Stomach (tissue), 9 donors: ENCODE measurements around the gene FXYD4. TPM values are rescaled to one million over a fixed set of nuclear protein-coding genes. Genes with fewer than 3 reads are reported as not detected.
A peak's percentile ranks its signal among the peaks of the same experiment; 100 is the strongest.

Source experiments
- DNase-seq, 2 donors: peaks; one replicate each; pipeline versions ENCODE4 v3.0.0 to v3.0.0-alpha.2; 2013 to 2019
- H3K27ac ChIP-seq, 5 donors: fragments of 200-600 bp in 4 of 5; sonication (generic) in 4 of 5; one replicate each; pipeline ENCODE4 v1.5.1; 2013 to 2019; ENCODE audit warnings: mild to moderate bottlenecking in 1 of 5, moderate library complexity in 1 of 5
- H3K27me3 ChIP-seq, 3 donors: fragments of 200-600 bp; sonication (generic); one replicate each; pipeline ENCODE4 v1.5.1; 2017 to 2019; ENCODE audit warnings: mixed run types in 1 of 3
- H3K36me3 ChIP-seq, 4 donors: fragments of 200-600 bp; sonication (generic); 1 replicate in 3 of 4; 2 replicates in 1 of 4; pipeline ENCODE4 v1.5.1; 2016 to 2019
- H3K4me1 ChIP-seq, 4 donors: fragments of 200-600 bp; sonication (generic); one replicate each; pipeline ENCODE4 v1.5.1; 2016 to 2019
- H3K4me3 ChIP-seq, 4 donors: fragments of 200-600 bp; sonication (generic) in 3 of 4; one replicate each; pipeline ENCODE4 v1.5.1; 2016 to 2019; ENCODE audit warnings: mild to moderate bottlenecking in 1 of 4
- H3K9me3 ChIP-seq, 4 donors: fragments of 200-600 bp; sonication (generic); one replicate each; pipeline ENCODE4 v1.5.1; 2016 to 2019
- EP300 ChIP-seq: sonication (generic); formaldehyde crosslinking; IDR thresholded peaks from one replicate; pipeline ENCODE4 v1.6.1; 2017; ENCODE audit warnings: antibody characterized with exemption
- POLR2A ChIP-seq, 4 donors: fragments of 450-650 bp; IDR thresholded peaks; one replicate each; pipeline ENCODE4 v1.6.1; 2016; ENCODE audit warnings: antibody characterized with exemption in 4 of 4, control low read depth in 2 of 4, mild to moderate bottlenecking in 1 of 4, moderate library complexity in 1 of 4
- POLR2AphosphoS5 ChIP-seq, 3 donors: sonication (generic); formaldehyde crosslinking; IDR thresholded peaks; one replicate each; pipeline ENCODE4 v1.6.1; 2016; ENCODE audit warnings: antibody characterized with exemption in 3 of 3
- WGBS, 5 donors: extraction: QIAGEN DNeasy Blood & Tissue Kit in 3 of 5; methylation state at CpG; one replicate each; pipeline versions ENCODE4 v1.1.5 to v1.1.7; 2013 to 2018; 5-methylcytosine and 5-hydroxymethylcytosine counted together
- intact Hi-C: fragments of 100-400 bp; cut with DNase I; formaldehyde crosslinking; loops from one replicate; pipeline ENCODE4 v1.15.1; 2023; ENCODE audit warnings: low total_unique reads
- polyA plus RNA-seq, 3 donors: library from polyadenylated mRNA; stranded (reverse); fragments of 200-250 nt; gene quantifications; one replicate each; pipeline ENCODE4 v1.2.3, GENCODE V29; 2013
- total RNA-seq, 5 donors: library from RNA; depleted of rRNA; stranded (reverse); fragments of >200 nt; gene quantifications; one replicate each; pipeline versions ENCODE4 v1.1.0 to v1.2.3, GENCODE V29; 2014 to 2016
- TF ChIP-seq, protein P1 (sequence below), 7 experiments: fragments of 450-650 bp in 4 of 7; fragments of 200-600 bp in 3 of 7; sonication (generic) in 3 of 7; IDR thresholded peaks; one replicate each; pipeline ENCODE4 v1.5.1; 2016 to 2019; ENCODE audit warnings: antibody characterized with exemption in 7 of 7, control low read depth in 2 of 7, mild to moderate bottlenecking in 1 of 7
- donor health status: healthy with polysubstance abuse.
- donor health status: Bipolar disorder and iron deficiency.
- donor health status: healthy.

The FXYD4 gene
- total and polyA plus RNA-seq, 8 donors = 2.8 to 7.3 (median 6.0) TPM; not detected in 5

DNA sequence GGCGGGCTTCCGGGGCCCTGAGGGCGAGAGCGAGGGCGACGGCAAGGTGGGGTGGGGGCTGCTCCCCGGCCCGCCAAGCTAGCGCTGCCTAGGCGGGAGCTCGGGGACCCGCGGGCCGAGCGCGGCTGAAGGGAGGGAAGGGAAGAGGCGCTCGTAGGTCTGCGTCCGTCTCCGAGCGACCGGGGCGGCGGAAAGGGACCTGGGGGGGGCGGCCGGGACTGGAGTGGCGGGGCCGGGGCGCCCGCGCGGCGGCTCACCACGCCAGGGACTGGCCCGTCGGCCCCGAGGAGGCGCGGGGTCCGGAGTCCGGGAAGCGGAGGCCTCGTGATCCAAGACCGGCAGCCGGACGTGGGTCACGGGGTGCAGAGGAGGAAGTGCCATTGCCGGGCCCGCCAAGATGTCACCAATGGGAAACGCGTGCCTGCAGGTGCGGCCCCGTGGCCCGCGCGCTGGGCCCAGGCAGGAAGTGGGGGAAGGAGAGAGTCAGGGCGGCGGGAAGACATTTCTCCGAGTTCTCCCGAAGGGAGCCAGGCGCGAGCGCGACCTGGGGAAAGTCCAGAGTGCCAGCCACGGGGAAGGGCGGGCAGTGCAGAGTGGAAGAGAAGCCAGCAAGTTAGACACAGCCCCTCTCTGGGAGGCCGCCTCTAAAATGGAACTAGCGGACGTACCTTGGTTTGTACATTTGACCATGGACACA is 25.6 kb downstream of the FXYD4 start:
- H3K27me3 ChIP-seq = no peaks in the 10 kb centered on the region
- H3K27ac ChIP-seq = peak overlapping the region; percentile 99 to 100 (median 100)
- H3K4me1 ChIP-seq = peaks cover 56 to 92% (median 76%) of the 10 kb centered on the region in 4 donors
- peak overlapping the region; percentile 58 to 87 (median 74) for H3K4me3 ChIP-seq
- TF ChIP-seq POLR2AphosphoS5 (IDR thresholded peaks at IDR 0.05) (peak; percentile 87 to 96 (median 91)), EP300 (no peak), POLR2A (IDR thresholded peaks at IDR 0.05) (peak in 1 of 4 donors; percentile 12)
- TF ChIP-seq, protein P1, sequence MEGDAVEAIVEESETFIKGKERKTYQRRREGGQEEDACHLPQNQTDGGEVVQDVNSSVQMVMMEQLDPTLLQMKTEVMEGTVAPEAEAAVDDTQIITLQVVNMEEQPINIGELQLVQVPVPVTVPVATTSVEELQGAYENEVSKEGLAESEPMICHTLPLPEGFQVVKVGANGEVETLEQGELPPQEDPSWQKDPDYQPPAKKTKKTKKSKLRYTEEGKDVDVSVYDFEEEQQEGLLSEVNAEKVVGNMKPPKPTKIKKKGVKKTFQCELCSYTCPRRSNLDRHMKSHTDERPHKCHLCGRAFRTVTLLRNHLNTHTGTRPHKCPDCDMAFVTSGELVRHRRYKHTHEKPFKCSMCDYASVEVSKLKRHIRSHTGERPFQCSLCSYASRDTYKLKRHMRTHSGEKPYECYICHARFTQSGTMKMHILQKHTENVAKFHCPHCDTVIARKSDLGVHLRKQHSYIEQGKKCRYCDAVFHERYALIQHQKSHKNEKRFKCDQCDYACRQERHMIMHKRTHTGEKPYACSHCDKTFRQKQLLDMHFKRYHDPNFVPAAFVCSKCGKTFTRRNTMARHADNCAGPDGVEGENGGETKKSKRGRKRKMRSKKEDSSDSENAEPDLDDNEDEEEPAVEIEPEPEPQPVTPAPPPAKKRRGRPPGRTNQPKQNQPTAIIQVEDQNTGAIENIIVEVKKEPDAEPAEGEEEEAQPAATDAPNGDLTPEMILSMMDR (IDR thresholded peaks at IDR 0.05) = no peak
- WGBS, 5 donors = 0 to 1% (median 0%) methylated on average over 25 to 70 of the region's 70 CpGs
- intact Hi-C loops = no loop called here
- no peaks in the 10 kb centered on the region for H3K9me3 ChIP-seq
- DNase-seq = peak; percentile 94 to 96
- peaks cover 21 to 40% (median 38%) of the 10 kb centered on the region in 4 donors for H3K36me3 ChIP-seq

DNA sequence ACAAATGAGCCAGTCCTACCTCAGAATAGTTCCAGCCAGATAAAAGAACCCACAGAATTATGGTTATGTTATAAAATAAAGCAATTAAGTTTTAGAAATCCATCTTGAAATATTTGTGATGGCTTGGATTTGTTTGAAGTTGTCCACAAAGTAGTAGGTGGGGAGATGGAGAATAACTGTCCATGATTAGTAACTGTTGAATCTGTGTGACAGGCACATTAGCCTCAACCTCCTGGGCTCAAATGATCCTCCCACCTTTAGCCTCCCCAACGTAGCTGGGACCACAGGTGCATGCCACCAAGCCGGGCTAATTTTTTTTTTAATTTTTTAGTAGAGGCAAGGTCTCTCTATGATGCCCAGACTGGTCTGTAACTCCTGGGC is 27.5 kb downstream of the FXYD4 start:
- Histone ChIP-seq H3K4me1 (peaks cover 69 to 92% (median 83%) of the 10 kb centered on the region in 4 donors), H3K27me3 (no peaks in the 10 kb centered on the region), H3K36me3 (peaks cover 6 to 21% (median 19%) of the 10 kb centered on the region in 4 donors), H3K4me3 (peak overlapping the region in 1 of 4 donors; percentile 67), H3K9me3 (no peaks in the 10 kb centered on the region), H3K27ac (peak overlapping the region in 4 of 5 donors; percentile 99 to 100 (median 100))
- TF ChIP-seq EP300 (no peak), POLR2AphosphoS5 (IDR thresholded peaks at IDR 0.05) (no peak), POLR2A (IDR thresholded peaks at IDR 0.05) (no peak)
- TF ChIP-seq, protein P1 (IDR thresholded peaks at IDR 0.05) = no peak
- intact Hi-C loops = no loop called here
- no peak for DNase-seq
- WGBS, 5 donors = 42 to 58% (median 51%) methylated on average over 2 of the region's 2 CpGs

DNA sequence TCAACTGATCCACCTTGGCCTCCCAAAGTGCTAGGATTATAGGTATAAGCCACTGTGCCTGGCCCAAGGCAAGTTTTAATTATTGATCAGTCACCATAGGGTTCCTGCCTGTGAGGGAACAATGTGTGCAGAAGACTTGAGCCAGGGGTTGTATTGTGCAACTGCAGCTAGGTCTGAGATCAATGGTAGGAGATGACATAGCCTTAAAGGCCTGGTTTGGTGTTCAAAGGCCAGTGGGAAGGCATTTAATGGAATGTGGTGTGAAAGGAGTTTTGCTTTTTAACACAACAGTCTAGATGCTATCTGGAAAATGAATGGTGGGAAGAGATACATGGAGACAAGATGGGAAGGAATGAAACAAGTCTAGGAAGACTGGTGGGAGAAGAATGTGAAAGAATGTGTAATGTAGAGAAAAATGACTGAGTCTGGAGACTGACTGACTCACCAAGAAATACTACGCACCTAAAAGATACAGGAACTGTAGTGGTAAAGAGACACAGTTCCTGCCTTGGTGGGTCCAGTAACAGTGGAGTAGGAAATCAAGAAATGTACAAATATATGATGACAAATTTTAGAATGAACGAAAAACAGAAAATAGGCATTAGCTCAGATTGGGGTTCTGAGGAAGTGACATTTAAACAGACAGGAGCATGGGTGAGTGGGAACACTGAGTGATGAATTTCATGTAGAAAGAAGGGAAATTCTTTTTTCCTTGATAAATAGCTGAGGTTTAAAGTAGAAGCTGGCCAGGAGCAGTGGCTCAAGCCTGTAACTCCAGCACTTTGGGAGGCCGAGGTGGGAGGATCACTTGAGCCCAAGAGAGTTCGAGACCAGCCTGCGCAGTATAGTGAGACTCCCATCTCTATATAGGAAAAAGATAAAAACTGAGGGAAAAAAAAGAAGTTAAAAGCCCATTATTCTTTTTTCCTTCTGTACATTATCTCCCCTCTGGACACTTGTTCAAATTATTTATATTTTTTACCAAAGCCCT is 28.2 kb downstream of the FXYD4 start:
- Histone ChIP-seq H3K4me3 (peak overlapping the region in 1 of 4 donors; percentile 67), H3K9me3 (no peaks in the 10 kb centered on the region), H3K27me3 (no peaks in the 10 kb centered on the region), H3K36me3 (peaks cover 4 to 15% (median 12%) of the 10 kb centered on the region in 4 donors), H3K27ac (peak overlapping the region in 3 of 5 donors; percentile 16 to 100 (median 99)), H3K4me1 (peaks cover 70 to 92% (median 84%) of the 10 kb centered on the region in 4 donors)
- intact Hi-C loops = no loop called here
- WGBS, 5 donors = 80 to 87% (median 84%) methylated on average over 5 of the region's 5 CpGs
- no peak for DNase-seq
- no peak for TF ChIP-seq POLR2A (IDR thresholded peaks at IDR 0.05)

DNA sequence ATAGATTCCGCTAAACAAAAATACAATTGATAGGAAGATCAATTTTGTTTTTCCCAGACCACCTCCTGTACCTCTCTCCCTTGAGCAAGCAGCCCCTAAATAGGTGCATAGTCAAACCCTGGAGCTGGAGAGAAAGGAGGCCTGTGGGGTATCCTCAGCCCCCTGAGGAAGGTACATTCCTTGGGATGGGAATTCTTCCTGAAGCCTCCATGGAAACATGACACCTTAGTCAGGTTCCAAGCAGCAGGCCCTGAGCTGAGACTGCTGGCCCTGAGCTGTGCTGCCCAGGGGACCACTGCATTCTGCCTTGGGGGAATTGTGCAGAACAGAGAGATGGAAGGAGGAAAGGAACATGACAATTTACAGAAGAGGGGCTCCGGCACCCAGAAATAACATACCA is 30.2 kb downstream of the FXYD4 start:
- Histone ChIP-seq H3K9me3 (no peaks in the 10 kb centered on the region), H3K27ac (peak overlapping the region in 2 of 5 donors; percentile 10 to 35), H3K4me3 (no peak overlapping the region), H3K4me1 (peaks cover 73 to 94% (median 86%) of the 10 kb centered on the region in 4 donors), H3K36me3 (peaks cover 4 to 11% (median 9%) of the 10 kb centered on the region in 4 donors), H3K27me3 (no peaks in the 10 kb centered on the region)
- DNase-seq = no peak
- TF ChIP-seq, protein P1 (IDR thresholded peaks at IDR 0.05) = no peak
- TF ChIP-seq EP300 (no peak), POLR2AphosphoS5 (IDR thresholded peaks at IDR 0.05) (no peak), POLR2A (IDR thresholded peaks at IDR 0.05) (no peak)
- WGBS, 5 donors = 52 to 82% (median 73%) methylated on average over 2 of the region's 2 CpGs
- intact Hi-C loops = no loop called here
